GM19463 (cell line): Measurements from ENCODE around the gene SH3YL1.

Experiments used
- ATAC-seq: cut with Tn5 transposase; IDR thresholded peaks from one replicate; pipeline ENCODE4 v1.9.1; 2021; ENCODE audit warnings: mild to moderate bottlenecking, moderate library complexity; ENCODE audit not compliant: unreplicated experiment

Gene SH3YL1

DNA sequence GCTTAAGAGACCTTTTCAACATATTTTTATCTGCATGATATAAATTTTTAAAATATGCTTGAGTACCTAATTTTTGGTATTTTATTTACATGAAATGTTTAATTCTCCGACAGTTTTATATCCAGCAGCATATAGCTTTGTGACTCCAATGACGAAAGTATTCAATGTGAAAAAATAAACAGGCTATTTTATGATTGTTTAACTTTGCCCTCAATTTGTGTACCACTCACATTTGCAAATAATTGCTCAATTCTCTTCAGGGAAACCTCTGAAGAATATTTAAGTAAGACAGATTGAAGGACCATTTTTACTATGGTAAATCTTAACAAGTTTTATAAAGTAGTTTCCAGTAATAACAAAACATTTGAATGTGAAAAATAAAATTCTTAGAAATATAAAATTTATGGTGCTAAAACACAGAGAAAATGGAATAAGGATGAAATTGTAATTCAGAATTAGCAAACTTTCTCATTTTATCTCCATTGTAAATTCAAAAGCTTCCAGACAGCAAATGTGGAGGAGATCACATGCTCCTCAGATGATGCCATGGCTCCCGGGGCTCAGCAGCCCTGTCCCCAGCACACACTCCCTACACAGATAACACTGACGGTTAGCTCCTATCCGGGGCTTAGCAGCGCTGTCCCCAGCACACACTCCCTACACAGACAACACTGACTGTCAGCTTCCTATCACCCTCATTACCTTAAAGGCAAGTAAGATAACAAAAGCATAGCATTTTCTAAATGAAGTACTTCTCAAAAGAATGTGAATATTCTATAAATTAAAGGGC is 39.7 kb downstream of the SH3YL1 start:
- no peak for ATAC-seq

DNA sequence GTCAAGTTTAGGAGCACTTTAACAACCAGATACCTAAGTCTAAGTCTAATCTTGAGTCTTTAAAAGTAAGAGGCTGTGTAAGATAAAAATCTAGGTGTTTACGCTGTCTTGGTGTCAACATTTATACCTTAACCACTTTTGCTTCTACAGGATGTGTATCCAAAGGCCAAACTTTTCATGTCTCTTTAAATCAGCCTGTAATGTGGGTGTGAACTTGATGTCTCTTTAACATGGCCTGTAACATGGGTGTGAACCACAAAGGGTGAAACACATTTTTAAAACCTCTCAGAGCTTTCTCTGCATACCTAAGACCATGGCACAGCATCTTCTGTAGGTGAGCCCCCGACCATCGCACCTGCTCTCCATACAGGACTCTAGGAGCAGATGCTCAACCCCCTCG is 40.4 kb downstream of the SH3YL1 start:
- no peak for ATAC-seq

DNA sequence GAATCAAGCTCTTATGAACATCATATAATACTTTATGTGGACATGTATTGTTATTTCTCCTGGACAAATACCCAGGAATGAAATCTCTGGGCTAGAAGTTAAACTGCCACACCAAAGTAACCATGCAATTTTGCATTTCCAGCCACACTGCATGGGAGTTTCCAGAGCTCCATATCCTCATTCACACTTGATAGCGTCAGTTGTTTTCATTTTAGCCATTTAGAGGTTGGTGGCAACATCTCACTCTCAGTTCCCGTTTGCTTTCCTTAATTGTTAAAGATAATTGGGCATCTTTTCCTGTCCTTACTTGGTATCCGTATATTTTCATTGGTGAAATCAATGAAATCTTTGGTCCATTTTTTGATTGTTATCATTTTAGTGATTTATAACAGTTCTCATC is 47.8 kb downstream of the SH3YL1 start:
- no peak for ATAC-seq

DNA sequence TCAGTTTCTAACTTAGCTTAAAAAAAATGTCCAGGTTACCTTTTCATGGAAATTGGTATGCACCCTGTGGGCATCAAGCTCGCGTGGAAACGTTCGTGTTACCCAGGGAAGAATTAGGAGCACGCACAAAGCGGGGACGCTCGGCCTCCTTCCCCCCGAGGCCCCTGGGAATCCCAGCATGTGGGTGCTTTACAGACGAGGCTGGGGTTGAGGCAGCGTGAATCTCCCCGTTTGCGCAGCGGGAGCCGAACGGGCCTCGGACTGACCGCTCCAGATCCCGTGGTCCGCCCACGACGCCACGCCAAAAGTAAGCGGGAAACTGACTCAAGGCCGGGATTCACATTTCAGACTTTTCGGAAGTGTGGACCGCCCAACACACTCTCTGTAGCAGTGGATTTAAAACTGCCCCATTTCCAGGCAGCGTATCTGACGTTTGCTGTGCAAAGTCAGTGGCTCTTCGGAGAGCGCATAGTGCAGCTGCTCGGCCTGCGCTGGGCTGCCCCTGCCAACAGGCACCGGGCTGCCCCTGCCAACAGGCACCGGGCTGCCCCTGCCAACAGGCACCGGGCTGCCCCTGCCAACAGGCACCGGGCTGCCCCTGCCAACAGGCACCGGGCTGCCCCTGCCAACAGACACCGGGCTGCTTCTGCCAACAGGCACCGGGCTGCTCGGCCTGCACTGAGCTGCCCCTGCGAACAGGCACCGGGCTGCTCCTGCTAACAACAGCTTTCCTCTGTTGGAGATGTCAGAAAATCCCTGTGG is 49.7 kb downstream of the SH3YL1 start:
- ATAC-seq = no peak

DNA sequence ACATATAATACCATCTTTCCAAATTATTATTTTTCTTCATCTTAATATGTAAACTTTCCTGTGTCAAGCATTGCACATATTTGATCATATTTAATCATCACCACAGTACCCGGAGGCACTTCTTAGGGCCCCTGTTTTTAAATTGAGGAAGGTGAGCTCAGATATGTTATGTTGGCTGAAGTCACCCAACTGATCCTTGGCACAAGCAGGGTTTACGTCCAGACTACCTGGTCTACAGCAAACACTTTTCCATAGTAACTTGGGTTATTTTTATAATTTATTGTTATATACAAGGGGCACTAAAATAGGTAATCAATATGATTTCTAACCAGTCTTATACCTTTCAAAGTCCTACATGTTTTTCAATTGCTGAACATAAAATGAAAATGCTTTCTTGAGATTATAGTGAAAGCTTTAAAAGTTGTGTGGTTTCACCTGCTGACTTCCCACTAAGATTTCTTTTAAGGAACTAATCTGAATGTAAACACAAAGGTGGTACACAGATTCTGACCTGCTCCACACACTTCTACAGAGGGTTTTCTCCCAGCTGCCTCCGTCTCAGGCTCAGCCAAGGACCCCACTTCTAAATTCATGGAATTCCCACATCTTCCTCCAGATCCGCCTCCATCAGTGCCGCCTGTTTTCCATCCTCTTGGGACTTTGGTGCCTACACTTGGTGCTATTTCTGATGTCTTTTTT is 52.2 kb downstream of the SH3YL1 start:
- ATAC-seq = no peak

DNA sequence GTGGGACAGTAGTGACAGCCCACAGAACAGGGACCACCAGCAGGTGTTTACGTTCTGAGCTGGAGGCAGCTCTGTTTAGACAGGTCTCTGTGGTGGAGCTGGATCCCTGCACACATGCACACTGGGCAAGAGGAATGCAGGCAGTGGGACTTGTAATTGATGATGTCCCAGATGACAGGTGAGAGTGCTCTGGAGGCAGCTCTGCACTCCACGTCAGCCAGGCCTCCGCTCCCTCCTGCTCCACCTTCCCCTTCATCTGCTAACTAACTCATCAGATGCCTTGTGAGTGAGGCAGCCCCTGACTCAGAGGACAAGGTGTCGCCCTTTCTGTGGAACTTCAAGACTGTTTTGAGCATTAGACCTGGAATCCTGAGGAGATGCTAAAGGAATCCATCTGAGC is 53.2 kb downstream of the SH3YL1 start:
- no peak for ATAC-seq

DNA sequence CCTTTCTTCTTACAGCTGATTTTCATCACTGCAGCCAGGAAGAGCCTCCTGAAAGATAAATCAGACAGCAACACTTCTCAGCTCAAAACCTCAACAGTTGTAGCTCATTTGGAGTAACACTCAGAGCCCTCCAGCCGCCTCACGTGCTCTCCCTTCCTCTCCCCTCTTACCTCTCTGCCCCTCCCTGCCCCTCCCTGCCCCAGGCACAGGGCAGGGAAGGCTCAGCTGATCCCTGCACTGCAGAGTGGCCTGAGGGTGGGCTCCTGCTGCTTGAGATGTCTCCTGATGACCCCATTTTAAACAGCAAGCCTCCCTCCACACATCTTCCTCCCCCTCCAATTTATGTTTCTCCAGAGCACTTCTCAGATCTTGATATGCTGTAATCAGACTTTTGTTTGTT is 54.4 kb downstream of the SH3YL1 start:
- no peak for ATAC-seq

DNA sequence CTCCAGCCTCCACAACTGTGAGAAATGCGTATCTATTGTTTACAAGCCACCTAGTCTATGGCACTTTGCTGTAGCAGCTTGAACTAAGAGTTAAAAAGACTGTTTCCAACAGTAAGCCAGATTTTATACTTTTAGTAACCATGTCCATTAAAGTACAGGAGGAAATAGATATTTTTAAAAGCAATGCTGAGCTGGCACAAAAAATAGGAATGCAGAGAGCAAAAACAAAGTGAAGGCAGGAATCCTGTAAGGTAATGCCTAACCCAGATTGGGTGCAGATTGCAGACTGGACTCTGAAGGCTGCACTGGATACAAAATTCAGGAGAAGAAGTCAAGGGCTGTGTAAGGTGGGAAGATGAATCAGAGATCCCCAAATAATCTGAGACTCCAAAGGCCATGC is 55.5 kb downstream of the SH3YL1 start:
- no peak for ATAC-seq

DNA sequence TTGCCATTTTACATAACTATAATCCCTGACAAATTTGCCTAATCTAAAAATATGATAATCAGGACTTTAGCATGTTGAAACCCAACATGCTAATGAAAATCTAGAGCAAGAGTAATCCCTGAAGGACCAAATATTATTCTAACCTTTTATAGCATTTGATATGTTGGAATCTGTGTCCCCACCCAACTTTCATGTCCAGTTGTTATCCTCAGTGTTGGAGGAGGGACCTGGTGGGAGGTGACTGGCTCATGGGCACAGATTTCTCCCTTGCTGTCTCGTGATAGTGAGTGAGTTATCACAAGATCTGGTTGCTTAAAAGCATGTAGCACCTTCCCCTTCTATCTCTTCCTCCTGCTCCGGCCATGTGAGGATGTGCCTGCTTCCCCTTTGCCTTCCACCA is 59.8 kb downstream of the SH3YL1 start:
- ATAC-seq = no peak

DNA sequence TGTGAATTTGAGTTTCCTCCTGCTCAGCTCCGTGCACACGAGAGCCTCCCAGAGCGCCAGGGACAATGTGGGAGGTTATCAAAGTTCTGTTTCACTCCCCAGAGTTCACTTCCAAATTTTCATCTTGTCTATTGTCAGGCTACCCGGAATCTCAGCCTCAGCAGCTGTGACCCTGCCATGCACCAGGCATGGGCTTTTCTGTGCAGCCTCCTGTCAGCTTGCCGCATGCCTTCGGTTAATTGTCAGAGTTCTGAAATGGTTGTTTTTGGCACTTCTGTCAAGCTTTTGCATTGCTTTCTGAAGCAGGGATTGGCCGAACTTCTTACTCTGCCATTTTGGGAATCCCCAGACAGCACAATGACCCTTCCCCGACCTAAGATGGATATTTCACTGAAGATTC is 60.4 kb downstream of the SH3YL1 start:
- ATAC-seq = no peak

DNA sequence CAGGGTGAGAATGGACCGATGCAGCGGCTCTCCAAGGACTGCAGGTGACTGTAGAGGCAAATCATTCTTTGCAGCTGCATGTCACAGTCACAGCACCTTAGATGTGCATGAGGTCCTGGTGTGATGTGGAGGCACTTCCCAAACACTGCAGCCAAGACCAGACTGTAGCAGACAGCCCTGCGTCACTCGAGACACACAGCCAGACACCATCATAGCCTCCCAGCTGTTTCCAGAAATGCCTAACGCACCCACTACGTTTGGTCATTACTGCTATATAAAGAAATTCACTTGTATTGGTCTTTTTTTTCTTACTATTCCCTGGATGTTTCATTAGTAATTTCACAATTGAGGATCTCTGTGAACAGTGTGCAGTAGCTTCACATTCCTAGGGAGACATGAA is 60.9 kb downstream of the SH3YL1 start:
- no peak for ATAC-seq

DNA sequence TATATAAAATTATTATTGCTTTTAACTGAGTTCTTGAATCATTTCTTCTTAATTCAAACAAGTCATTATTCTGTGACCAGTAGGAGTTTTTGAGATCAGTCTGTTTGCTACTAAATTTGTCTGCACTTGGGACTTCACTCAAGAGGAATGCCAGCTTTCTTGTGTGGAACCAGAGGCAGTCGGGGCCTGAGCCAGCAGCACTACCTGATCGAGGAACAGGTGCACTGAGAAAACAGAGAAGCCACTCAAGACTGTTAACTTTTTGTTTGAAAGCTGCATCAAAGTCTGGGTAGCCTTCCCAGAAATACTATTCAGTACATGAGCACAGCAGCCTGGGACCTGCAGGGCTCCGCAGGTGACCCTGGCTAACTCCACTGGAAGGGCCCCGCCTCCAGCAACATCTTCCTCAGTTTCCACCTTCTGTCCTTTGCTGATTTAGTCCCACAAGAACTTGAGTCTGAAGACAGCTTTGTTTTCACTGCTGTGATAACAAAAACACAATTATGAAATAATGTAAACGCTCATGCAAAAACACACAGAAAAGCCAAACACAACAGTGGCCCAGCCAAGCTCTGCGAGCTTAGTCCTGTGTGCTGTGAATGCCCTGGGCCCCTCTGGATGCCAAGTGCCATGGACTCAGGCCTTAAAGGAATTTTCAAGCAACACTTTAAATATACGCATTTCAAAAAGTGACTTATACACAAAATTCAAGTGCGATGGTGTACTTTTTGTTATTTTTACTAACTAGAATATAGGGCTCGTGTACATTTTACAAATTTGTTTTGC is 62.0 kb downstream of the SH3YL1 start:
- ATAC-seq = no peak

DNA sequence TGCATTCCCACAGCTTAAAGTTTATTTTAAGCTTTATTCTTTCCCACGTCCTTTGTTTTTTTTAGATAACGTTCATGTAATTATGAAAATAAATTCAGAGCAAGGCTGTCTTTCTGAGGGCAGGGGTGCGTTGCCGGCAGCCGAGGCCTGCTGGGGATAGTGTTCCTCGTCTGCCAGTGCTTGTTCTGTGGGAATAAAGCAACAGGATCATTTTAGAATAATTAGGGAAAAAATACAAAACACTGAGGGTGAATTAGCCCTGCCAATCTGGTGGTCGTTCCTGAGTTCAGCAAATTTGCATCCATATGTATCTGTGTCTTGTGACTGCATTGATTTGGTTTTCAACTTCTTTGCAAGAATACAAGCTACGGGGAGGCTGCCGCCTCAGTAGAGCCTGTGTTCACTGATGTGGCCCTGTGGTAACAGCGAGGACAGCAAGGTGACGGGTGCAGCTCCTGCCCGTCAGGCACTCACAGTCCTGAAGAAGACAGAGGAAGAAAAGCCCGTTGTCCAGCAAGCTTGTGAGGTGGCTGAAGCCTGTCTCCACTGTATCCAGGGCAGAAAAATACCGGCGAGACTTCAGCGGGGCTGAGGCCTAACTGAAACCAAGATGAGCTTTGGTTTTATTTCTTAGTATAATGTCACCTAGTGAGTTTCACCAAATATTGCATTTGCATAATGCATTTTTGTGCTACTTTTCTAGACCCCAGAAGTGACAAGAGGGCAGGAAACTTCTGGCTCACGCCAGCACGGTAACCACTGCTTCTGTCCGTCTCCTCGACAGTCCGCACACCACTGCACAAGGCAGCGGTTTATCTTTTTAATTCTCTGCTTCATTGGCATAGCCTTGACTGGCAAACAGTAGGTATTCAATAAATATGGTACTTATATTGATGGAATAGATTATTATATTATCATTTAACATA is 64.5 kb downstream of the SH3YL1 start:
- no peak for ATAC-seq

DNA sequence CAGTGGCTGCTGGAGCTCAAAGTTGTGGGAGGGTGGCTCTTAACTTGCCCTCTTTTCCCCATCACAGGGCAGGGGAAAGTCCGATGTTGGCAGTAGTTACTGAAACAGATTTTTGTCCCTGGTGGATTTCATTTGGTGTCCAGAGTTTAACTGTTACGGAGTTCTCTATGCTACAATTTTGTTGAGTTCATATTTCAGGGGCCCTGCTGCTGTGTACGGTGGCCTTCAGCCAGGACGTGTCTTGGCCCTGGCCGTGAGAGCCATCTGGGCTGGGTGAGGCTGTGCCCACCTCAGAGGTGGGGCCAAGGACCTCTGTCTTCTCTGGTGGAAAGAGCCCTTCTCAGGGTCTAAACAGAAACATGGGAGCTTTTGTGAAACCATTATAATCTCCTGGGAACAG is 67.4 kb downstream of the SH3YL1 start:
- ATAC-seq = no peak

DNA sequence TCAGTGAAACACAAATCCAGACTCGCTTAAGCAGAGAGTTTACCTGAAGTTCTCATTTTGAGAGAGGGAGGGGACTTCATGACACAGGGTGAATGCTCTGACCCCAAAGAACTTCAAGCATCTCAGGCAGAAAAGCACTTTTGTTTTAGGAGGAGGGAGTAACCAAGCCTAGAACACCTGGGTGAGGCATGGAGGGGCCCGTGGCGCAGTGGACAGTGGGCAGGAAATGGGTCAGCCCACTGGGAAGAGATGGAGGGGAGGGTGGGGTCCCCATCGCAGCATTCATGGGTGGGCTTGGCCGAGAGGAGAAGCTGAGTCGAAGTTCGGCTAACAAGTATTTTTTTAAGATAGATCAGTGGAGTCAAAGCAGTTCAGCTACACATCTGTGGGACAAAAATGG is 67.9 kb downstream of the SH3YL1 start:
- no peak for ATAC-seq

DNA sequence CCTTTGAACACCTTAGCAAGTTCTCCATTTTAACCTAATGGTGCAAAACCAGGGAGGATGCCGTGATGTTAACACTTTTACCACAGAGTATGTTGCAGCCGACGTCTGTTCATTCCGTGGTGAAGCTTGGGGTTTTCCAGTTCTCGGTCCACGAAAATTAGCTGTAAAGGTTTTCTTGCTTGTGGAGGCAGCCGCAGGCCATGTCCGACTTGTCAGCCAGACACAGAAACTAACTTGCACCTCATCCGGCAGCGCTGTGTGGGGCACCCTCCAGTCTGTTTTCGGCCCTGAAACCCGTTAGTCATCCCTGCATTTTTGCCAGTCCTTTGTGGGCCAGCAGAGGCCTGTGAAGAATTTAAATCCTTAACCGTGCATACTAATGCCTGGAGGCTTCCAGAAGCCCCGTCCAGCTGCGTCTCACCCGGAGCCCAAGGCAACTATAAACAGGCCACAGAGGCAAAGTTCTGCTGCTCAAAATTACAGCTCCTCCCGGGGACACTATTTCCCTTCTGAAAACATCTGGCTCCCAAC is 70.6 kb downstream of the SH3YL1 start:
- no peak for ATAC-seq

DNA sequence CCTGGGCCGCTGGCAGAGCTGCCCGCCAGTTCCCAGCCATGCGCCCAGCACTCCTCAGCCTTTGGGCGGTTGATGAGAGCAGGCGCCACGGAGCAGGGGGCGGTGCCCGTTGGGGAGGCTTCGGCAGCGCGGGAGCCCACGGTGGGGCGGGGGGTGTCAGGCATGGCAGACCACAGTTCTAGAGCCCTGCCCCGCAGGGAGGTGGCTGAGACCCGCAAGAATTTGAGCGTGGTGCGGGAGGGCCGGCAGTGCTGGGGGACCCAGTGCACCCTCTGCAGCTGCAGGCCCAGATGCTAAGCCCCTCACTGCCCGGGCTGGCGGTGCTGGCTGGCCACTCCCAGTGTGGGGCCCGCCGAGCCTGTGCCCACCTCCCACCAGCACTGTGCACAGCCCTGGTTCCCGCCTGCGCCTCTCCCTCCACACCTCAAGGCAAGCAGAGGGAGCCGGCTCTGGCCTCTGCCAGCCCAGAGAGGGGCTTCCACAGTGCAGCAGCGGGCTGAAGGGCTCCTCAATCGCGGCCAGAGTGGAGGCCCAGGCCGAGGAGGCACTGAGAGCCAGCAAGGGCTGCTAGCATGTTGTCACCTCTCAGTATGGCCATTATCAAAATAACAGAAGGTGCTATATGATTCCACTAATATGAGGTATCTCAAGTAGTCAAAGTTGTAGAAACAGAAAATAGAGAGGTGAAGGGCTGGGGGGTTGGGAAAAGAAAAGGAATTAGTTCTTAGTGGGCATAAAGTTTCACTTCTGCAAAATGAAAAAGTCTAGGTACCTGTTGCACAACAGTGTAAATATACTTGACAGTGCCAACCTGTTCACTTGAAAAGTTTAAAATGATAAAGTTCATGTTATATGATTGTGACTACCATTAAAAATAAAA is 72.3 kb downstream of the SH3YL1 start:
- ATAC-seq = no peak

DNA sequence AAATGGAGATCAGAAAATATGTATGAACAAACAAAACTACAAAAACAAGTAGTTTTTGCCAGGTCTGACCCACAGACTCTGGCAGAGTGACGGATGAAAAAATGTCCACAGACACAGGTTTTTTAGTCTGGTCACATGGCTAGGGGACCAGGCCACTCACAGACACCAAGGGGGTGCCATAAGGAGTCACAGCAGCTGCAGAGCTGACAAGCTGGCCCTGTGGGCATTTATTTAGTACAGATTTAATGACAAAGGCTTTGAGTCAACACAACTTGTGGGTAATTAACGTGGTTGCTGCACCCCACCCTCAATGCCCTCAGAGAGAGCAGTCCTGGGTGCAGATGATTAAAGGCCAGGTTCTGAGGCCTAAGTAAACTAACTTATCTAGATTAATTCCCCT is 76.0 kb downstream of the SH3YL1 start:
- ATAC-seq = no peak

DNA sequence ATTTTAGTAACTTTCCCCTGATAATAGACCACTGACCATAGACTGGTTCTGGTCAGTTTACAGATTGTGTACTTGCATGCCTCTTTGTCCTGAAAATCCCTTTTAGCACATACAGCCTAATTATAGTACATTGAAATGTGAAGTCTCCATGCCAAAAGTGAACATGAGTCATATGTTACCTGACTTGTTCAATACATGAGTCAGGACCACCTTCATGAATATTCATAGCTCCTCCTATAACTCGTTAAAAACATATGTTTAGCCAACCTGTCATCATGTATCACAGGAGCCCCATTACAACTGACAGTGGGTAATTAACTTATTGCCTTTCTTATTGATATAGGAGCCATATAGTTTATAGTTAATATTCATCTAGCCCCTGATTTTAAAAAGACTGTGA is 78.6 kb downstream of the SH3YL1 start:
- no peak for ATAC-seq
